NCI-H1930 (cell line): ENCODE results near the gene NPB.
A peak's percentile ranks its signal among the peaks of the same experiment; 100 is the strongest.

Source experiments
- DNase-seq, 2 experiments: peaks; one replicate each; lab custom pipeline; 2025; lab: John Stamatoyannopoulos, UW

Gene NPB

DNA sequence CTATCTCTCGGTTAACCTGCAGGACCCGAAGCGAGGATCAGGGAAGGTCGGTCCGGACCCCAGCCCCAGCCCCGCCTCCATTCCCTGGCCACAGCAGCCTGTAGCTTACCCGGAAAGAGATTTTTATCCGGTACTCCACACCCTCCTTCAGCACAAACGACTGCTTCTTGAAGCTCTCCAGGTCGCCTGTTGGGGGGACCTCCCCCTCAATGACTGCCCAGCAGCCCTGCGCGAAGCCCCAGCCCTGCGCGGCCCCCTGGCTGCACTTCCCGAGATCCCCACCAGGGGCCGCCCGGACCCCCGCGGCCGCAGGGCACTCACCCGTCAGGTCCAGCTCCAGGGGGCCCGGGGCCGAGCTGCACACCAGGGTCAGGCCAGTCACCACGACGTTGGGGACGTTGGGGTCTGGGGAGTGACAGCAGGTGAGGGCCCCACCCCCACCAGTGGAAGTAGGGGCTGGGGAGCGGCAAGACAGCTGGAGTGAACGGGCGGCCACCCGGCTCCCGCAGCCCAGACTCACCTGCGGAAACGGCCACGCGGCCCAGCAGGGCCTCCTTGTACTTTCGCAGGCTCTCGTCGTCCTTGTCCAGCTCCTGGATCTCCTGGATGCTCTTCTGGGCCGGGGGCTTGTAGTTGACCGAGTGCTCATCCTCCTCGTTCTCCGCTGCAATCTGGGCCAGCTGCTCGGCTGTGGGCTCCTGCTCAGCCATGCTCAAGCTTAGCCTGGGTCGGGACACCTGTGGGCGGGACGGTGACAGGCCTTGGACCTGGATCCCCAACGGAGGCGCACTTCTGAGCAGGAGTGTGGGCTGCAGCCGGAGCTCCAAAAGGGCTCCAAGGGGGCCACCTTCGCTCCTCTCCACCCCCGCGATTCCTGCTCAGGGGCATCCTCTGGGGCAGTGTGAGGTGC lies 32.6 kb upstream of the NPB start:
- DNase-seq, result no peak

DNA sequence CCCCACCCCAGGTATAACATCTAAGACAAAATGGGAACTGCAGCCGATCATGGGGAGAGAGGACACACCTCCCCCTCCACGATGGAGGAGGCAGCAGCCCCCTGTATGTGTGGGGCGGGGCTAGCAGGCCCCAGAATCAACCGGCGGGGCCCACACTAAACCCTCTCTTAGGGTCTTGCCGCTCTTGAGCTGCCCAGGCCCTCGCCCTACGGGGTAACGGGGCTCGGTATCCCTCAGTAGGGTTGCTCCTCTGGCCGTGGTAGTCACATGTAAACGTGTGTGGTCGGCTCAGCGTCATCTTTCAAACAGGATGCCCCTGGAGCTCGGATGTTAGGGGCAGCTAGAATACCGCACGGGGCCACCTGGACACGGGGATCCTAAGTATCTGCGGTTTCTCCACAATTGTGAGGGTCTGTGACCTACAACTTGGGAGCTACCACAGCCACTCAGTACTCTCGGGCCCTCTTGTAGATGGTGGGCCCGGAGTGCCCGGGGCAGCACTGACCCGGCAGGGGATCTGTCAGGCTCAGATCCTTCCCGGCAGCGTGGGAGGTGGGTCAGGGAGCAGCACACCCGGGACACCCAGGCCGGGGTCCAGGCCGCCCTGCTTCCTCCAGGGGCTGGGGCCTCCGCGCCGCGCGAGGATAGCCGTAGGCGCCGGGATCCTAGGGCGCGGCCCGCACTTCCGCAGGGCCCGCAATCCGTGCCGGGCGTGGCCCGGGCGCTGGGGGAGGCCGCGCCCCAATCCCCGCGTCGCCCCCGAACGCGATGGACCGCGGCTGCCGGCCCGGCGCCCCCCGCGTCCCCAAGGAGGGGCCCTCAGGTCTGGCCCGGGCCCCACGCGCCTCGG lies 31.7 kb upstream of the NPB start:
- DNase-seq, result no peak

DNA sequence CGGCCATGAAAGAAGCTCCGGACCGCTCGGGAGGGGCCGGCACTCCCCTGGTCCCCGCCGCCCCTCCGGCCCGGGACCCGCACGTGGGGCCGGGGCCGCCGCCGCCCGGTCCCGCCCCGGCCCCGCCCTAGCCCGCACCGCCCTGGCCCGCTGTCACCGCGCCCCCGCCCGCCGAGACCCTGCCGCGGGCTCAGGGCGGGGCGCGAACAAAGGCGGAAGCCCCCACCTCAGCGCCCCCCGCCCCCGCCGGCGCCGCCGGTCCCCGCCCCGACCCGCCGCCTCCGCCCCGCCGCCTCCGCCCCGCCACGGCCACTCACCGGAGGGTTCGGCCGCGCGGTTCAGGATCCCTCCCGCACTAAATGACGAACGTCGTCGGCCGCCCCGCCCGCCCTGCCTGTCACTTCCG lies 31.1 kb upstream of the NPB start, which contains the start of gene ARHGDIA:
Gene ARHGDIA, minus strand, starts transcription at position 357 of the 406 bp plus-strand sequence. CDS start 1,407 bp downstream, outside the sequence.
- DNase-seq, result no peak

DNA sequence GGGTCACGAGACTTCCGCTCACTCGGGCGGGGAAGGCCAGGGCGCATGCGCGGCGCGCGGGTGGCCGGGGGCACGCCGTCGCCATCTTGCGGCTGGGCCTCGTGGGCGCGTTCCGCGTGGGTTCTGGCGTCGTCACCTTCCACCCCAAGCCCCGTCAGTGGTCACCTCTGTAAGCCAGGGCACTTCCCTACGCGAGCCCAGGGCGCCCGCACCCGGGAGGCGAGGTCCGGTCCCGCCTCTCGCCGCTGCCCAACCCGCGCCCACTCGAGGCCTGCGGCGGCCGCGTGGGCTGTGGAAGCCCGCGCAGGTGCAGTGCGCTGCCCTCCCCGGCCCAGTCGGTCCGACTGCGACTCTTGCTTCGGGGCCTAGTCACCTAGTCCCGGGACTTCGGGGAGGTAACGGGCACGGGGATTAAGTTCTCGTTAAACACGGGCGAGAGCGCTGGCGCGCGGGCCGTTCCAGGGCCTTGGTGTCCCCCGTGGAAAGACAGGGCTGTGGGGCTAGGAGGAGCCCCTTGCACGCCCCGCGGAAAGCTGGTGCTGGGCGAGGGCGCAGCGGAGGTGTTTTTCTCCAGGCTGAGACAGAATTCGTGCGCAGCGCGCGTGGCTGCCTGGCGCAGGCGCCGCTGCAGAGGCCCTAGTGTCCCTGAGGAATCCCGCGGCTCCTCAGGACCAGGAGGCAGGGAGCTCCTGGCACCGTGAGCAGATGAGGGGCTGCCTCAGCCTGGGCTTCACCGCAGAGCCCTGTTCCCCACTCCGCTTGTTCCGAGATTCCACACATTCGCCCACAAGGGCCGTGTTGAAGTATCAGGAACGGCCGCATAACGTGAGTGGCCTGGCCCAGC lies 30.4 kb upstream of the NPB start:
- peak; percentile 90 to 94 for DNase-seq

DNA sequence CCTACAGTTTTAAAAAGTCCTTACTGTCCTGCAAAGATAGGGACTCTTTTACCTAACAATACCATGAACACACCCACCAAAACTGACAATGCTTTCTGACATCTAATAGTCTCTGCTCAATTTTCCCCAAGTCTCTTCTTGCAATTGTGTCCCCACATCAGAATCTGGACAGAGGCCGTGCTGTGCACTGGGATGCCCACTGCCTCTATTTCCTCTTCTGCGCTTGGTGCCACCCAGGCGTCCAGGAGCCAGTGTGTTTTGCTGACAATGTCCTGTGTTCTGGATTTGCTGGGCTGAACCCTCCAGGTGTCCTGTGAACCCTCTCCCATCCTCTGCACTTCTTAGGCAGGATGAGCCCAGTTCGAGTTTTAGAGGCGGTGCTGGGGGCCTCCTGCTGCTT lies 24.5 kb upstream of the NPB start:
- DNase-seq, result no peak

DNA sequence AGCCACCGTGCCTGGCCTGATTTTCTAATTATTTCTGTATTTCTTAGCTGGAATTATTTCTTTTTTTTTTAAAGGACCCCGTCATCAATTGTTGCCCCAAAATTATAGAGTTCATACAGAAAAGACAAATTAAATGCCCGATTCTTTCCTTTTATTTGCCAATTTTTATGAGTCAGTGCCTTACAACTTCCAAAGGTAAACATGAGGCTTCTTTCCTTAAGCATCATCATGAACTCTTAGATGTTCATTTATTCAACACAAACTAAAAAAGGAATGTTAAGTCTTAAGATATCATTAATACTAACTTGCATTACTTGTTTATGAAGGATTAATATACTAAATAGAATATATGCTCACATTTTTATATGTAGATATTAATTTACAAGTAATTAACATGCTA lies 23.7 kb upstream of the NPB start:
- DNase-seq, result no peak

DNA sequence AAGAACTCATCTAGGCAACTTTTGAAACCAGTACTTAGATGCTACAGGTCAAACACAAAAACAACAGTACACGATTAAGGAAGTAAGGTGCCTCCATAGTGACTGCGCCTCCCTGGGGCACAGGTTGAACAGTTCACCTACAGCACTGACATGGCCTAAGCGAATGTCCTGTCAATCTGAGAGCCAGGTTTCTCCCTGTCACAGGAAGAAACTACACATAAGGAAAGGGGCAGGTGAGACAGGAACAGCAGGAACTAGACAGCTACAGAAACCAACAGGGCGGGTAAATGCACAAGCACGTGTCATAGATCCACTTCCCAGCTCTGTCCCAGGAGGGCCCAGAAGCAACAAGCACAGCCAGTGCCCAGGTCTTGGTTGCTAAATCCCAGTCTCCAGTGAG lies 22.9 kb upstream of the NPB start:
- no peak for DNase-seq

DNA sequence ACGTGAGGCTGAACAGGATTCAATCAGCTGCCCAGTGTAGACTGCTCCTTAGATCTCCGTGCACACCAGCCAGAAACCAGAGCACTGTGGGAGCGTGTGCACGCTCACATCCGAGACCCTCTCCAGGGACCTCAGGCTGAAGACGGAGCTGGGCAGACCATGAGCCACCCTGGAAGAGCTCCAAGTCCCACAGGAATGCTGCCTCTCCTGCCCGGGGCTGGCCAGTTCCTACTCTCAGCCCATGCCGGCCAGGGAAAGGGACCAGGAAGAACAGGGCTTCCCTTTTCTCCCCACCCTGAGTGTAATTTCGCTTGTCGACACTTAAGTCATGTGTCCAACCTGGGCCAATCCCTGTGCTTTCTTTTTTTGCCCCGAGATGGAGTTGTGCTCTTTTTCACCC lies 17.5 kb upstream of the NPB start:
- DNase-seq, result no peak

DNA sequence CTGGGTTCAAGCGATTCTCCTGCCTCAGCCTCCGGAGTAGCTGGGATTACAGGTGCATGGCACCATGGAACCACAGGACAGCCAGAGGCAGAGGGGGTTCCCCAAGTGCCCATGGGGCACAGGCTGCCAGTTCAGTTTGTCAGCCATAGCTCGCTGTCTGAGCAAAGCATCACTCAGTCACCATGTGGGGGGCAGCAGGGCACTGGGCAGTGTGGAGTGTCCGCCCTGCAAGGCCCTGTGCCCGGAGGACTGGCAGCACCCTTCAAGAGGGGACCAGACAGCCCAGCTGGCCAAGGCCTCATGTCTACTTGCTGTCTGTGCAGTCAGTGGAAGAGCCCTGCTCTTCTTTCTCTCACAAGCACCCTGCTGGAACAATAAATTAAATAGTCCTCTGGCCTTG lies 17.1 kb upstream of the NPB start:
- DNase-seq, result no peak

DNA sequence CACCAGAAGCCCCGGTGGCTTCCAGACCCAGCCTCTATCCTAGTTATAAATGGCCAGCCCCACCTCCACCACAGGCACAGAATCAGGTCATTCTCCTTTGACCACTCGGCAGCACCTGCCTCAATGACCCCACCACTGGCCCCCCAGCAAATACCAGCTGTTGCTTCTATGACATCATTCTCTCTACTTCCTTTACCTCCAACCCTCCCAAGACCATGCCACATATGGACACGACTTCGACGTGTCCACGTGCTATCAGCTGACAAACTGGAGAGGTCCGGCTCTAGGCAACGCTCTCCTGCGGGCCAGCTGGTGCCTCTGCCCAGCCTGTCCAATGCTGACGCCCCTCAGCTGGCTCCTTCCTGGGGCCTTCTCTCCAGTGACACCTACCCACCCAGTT lies 16.6 kb upstream of the NPB start:
- no peak for DNase-seq

DNA sequence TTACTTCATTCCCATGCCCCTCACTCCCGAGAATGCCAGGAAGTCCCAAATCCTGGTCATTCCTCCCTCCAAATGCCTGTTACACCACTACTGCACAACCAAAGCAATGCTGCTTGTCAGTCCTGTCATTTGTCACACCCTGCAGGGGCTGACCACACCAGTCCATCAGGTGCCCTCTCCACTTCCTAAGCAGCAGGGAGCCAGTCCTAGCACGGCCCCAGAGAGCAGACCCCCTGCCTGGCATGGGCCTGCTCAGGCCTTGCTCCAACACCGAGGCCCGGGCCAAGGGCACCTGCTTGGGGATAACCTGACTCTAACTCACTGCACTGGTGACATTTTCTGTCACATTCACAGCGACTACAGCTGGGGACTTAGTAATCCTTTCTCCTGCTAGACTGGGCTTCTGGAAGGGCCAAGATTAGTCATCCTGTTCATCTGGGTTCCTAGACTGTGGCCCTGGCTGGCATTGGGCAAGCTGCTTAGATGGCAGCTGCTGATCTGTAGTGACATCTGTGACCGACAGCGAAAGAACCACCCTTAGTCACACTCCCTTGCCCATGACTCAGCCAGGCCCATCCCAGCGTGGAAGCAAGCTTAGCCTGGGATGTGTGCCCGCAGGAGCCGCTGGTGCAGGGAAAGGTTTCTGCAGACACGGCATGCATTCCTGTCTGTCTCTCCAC lies 16.0 kb upstream of the NPB start:
- no peak for DNase-seq

DNA sequence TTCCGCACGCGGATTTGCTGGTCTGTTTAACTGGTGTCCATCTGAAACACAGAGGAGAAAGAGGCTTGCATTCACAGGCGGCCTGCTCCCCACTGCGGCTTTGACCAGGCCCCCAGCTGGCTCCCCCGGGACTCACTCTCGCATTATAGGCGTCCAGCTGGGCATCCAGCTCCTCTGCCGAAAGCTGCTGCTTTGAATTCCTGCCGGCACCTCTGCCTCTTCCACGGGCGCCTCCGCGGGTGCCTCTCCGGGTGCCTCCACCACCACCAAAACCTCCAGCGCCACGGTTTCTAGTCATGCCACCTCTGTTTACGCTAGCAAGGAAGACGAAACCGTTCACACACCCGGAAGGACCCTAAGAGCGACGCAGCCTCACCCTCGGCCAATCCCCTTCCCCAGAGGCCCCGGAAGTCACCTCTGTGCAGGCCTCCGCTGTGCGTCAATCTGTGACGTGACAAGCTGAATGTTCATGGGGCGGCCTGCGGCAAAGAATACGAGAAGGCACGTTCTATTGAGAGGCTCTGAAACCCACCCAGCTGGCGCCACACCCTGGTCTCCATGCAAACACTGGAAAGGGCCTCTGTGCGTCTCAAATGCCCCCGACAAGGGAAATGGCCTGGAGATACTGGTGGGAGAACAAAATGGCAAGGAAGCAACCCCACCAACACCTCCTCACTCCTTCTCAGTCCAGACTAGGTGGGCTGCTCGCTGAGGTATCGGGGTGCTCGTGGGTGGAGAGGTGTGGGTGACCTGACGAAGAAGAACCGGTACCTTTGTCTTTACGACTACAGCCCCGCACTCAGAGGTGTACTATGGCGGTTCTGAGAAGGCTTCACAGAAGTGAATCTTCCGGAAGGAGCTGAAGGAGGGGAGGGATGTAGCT lies 13.7 kb upstream of the NPB start:
- no peak for DNase-seq

DNA sequence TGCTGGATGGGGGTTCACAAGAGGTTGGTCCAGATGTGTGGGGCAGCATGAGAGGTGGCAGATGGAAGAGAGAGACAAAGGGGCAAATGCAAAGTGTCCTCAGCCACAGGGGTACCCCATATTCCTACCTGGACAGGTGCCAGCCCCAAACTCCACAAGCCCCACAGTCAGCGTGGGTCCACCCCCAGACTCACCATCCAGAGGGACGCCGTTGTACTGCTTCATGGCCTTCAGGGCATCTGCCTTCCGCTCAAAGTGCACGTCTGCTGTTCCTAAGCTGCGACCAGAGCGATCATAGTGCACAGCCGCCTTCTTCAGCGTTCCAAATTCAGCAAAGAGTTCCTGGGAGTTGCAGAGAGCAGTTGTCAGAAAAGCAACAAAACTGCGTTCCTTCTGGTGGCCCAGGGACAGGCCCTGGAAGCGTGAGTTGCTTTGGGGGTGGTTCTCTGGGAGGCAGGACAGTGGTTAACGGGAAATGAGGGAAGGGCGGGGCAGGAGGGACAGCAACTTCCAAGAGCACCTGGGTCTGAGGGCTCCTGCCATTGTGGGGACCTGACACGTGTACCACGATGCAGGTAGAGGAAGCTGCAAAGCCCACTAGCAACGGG lies 12.9 kb upstream of the NPB start:
- no peak for DNase-seq

DNA sequence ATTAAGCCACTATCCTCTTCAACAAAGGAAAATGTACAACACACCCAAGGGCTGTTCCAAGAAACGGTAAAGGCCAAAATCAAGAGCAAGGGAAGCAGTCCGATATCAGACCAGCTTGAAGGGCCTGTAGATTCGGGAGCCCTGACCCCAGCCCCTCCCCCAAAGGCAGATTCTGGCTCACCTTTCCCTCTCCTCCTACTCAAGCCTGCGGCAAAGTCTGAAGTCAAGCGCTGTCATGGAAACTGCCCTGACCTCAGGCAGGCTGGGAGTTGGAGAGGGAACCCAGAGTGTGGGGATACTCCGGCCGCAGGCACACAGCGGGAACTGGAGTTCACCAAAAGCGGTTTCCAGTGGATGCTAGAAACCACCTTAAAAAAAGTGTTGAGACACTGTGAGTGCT lies 12.4 kb upstream of the NPB start:
- no peak for DNase-seq

DNA sequence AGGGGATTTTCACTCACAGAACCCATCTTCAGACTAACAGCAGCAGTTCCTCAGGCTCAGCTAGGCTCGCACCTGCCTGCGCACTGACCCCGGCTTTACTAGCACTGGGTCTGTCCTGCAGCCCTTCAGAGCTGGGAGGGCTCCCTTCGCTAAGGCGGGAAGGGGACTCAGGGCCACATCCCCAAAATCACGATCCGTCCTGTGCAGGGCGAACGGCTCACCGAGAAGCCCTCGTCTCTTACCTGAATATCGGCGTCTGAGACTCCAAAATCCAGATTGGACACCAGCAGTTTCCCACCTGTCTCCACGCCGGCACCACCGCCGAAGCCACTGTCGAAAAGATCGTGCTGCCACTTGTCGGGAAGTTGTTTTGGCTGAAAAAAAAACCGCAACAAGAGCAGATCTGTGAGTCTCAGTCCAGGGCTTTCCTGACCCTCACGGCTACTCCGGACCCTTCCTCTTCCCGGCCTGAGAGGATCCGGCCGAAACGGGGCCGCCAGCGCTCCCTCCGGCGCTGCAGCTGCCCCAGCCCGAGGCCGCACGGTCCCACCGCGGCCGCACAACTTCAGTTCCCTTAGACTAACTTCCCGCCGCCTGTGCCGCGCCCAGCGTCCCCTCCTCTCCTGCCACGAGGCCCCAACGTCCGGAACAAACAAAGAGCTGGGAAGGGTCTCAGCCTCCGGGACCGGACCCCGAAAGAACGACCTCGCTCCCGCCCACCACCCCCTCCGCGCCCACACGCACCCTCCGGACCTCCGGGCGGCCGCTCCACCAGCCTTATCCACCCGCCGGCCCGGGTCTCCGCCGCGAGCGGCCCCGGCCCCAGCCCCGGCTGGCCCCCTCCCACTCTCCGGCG lies 11.4 kb upstream of the NPB start:
- no peak for DNase-seq

DNA sequence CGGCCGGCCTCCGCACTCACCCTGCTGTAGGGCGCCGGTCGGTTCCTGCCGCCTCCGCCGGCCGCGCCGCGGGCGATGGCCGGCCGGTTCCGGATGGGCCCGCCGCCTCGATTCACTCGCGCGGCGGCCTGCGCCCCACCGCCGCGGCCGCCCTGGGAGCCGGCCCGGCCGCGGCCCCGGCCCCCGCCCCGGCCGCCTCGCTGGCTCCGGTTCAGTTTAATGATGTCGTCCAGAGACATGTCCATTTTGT lies 10.8 kb upstream of the NPB start:
- no peak for DNase-seq

DNA sequence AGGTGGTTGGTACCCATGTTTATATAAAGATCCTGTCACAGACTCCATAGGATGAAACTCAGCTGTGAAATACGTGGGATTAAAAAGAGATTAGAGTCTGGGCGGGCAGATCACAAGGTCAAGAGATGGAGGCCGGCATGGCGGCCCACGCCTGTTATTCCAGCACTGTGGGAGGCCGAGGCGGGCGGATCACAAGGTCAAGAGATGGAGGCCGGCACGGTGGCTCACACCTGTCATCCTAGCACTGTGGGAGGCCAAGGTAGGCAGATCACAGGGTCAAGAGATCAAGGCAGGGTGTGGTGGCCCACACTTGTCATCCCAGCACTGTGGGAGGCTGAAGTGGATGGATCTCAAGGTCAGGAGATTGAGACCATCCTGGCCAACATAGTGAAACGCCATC lies 6.6 kb upstream of the NPB start:
- no peak for DNase-seq

DNA sequence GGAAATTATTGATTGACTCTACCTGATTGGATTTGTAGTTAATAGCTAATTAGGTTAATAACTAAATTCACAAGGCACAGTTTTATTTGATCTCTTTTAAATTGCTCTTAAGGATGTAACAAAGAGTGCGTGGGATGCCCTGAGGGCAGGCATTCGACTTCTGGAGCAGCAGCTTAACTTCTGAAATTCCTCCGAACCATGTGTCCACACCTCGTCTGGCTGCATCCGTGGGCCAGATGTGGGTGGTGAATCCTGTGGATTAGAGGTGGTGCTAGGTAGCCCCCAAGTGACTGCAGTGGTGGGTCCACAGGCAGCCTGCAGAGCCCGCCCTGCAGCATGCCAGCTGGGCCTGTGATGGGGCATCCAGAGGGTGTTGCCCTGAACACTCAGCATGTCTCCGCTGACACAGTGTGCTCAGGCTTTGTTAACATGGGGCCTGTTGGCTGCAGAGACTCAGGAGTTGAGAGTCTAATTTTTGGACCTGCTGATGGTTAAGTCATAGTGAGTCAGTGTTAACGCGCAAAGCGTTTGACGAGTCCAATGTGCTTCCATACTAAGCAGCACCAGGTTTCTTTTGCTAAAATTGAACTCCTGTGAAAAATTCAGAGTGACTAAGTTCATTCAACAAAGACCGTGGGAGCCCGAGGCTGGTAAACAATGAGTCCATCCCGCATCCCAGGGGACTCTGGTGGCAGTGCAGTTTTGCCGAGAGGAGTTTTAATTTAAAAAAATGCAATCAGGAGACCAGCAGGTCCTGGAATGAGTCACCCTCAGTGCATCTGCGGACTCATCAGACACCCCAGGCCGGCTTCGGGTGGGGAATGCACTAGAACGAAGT lies 3.8 kb upstream of the NPB start:
- no peak for DNase-seq

DNA sequence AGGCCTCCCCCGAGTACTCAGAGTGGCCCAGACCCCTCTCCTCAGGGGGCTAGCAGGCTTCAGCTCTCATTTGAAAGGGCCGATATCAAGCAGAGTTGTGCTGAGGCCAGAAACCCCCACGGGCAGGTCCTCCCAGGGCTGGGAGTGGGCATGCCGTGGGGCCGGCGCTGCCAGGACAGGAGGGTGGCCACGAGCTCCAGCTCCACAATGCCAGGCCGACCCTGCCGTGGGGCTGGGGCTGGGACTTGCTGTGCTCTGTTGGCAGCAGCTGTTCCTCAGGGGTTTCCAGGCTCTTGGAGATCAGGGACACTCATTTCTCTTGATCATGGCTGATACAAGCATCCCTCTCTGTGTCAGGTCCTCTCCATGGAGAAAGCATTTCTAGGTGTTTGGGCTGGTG lies 3.2 kb upstream of the NPB start:
- no peak for DNase-seq
